Measurements from ENCODE around the gene INTS3. TPM values are rescaled to one million over a fixed set of nuclear protein-coding genes. Genes with fewer than 3 reads are reported as not detected.

INTS3 gene
- total and polyA plus RNA-seq, 9 of the 15 experiments (the other 6 are each of a cell fraction or from before 2014, with no cell fraction given) = 6.3 to 24.1 (median 14.3) TPM

DNA sequence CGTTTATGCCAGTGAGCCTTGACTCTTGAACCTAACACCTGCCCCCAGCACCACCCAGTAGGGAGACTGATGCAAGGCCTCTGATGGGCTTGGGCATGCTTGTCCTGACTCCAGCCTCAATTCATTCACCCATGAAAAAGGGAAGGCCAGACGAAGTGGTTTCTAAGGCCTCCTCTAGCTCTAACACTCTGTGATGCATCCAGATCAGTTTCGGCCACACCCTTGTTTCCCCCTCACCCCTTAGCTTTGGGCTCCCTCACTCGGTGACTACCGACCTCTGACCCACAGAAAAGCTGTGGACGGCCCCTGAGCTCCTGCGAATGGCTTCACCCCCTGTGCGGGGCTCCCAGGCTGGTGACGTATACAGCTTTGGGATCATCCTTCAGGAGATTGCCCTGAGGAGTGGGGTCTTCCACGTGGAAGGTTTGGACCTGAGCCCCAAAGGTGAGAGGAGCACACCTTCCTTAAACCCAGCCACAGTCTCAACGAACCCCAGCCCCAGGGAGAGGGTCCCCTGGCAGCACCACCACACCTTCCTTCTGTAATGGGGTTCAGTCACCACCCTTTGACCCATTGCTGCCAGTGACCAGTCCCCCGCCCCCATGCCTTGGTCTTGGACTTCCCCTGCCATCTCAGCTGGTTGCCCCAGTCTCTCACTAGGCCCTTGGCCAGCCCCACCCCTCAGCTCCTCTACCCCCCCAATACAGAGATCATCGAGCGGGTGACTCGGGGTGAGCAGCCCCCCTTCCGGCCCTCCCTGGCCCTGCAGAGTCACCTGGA, 40.3 kb upstream of the INTS3 start:
- Histone ChIP-seq H3K4me1 (replicated peaks in 1 of 2; ENCODE audit: control insufficient read depth in 2 of 2, insufficient read depth in 2 of 2, low read length in 2 of 2) (peaks cover 3 to 23% of the 10 kb centered on the region in 2 experiments; a peak in 4 of 5 replicates), H3K9me1 (ENCODE audit: control insufficient read depth, insufficient read depth, low read length) (peaks cover 3% of the 10 kb centered on the region), H3K27ac (ENCODE audit: extremely low read depth, low read depth, low read length) (no peak overlapping the region), H2AFZ (ENCODE audit: low read depth, low read length) (no peak overlapping the region), H3K9ac (ENCODE audit: insufficient read depth in 1 of 2, low read depth in 2 of 2, low read length in 2 of 2) (peak overlapping the region in 1 of 2 experiments; percentile 65; a peak in 1 of 4 replicates), H3K4me2 (ENCODE audit: insufficient read depth, low read length) (no peak overlapping the region), H3K9me3 (replicated peaks; ENCODE audit: control insufficient read depth, insufficient read depth, low read depth, low read length) (no peaks in the 10 kb centered on the region), H3K36me3 (ENCODE audit: control insufficient read depth, insufficient read depth, low read length) (no peaks in the 10 kb centered on the region), H3K79me2 (ENCODE audit: control insufficient read depth, insufficient read depth, low read length) (no peaks in the 10 kb centered on the region), H3K4me3 (no peak overlapping the region), H4K20me1 (replicated peaks; ENCODE audit: control insufficient read depth, insufficient read depth, low read length) (no peaks in the 10 kb centered on the region), H3K27me3 (ENCODE audit: control insufficient read depth in 2 of 2, insufficient read depth in 2 of 2, low read length in 2 of 2) (peaks cover 0 to 18% of the 10 kb centered on the region in 2 experiments; a peak in 1 of 5 replicates)
- ATAC-seq (no peak), DNase-seq (ENCODE audit: extremely low read depth in 1 of 4, low spot score in 3 of 4) (no peak), FAIRE-seq (no peak)
- ChIA-PET POLR2A (interaction anchor here (1.4 to 1.9 kb wide), 2 partner anchors 10 to 11 kb away, joined by 4 to 6 read pairs; no protein-coding TSS in a partner anchor), CTCF (ENCODE audit: low intra/inter-chr PET ratio) (interaction anchor here (0.5 kb wide), 1 partner anchor 302 kb away, joined by 3 read pairs; no protein-coding TSS in a partner anchor)
- WGBS (ENCODE audit: insufficient coverage, low coverage, missing lambda C conversion rate) = 41% methylated on average over 12 of the region's 16 CpGs
- intact Hi-C loops (cut with micrococcal nuclease) (no loop called here), in situ Hi-C loops (cut with MboI) (no loop called here)
- BruUV-seq (replicated peaks) = no TSS peak
- TF ChIP-seq ZNF165 (CRISPR knock-in tag; IDR thresholded peaks at IDR 0.05; ENCODE audit: borderline replicate concordance) (no peak), FOXJ3 (CRISPR knock-in tag; IDR thresholded peaks at IDR 0.05) (no peak), BRD9 (IDR thresholded peaks at IDR 0.05; ENCODE audit: low read depth, partially characterized antibody) (no peak), BRF1 (IDR thresholded peaks at IDR 0.05; ENCODE audit: borderline replicate concordance, extremely low read depth, insufficient read length) (no peak), CXXC5 (CRISPR knock-in tag; IDR thresholded peaks at IDR 0.05) (no peak), PML (IDR thresholded peaks at IDR 0.05; ENCODE audit: low read length) (no peak), ZZZ3 (IDR thresholded peaks at IDR 0.05) (no peak), NR1H2 (CRISPR knock-in tag; IDR thresholded peaks at IDR 0.05) (no peak), CC2D1A (IDR thresholded peaks at IDR 0.05) (no peak), ZNF316 (IDR thresholded peaks at IDR 0.05) (no peak), ZNF778 (CRISPR knock-in tag; IDR thresholded peaks at IDR 0.05) (no peak), PTBP1 (IDR thresholded peaks at IDR 0.05; ENCODE audit: low read depth, low read length) (no peak)
- TF ChIP-seq, protein P1, sequence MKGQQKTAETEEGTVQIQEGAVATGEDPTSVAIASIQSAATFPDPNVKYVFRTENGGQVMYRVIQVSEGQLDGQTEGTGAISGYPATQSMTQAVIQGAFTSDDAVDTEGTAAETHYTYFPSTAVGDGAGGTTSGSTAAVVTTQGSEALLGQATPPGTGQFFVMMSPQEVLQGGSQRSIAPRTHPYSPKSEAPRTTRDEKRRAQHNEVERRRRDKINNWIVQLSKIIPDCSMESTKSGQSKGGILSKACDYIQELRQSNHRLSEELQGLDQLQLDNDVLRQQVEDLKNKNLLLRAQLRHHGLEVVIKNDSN (CRISPR knock-in tag; IDR thresholded peaks at IDR 0.05) = no peak
- TF ChIP-seq, protein P2, sequence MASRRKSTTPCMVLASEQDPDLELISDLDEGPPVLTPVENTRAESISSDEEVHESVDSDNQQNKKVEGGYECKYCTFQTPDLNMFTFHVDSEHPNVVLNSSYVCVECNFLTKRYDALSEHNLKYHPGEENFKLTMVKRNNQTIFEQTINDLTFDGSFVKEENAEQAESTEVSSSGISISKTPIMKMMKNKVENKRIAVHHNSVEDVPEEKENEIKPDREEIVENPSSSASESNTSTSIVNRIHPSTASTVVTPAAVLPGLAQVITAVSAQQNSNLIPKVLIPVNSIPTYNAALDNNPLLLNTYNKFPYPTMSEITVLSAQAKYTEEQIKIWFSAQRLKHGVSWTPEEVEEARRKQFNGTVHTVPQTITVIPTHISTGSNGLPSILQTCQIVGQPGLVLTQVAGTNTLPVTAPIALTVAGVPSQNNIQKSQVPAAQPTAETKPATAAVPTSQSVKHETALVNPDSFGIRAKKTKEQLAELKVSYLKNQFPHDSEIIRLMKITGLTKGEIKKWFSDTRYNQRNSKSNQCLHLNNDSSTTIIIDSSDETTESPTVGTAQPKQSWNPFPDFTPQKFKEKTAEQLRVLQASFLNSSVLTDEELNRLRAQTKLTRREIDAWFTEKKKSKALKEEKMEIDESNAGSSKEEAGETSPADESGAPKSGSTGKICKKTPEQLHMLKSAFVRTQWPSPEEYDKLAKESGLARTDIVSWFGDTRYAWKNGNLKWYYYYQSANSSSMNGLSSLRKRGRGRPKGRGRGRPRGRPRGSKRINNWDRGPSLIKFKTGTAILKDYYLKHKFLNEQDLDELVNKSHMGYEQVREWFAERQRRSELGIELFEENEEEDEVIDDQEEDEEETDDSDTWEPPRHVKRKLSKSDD (conservative IDR thresholded peaks at IDR 0.05; ENCODE audit: low read length) = no peak
- TF ChIP-seq, protein P3, sequence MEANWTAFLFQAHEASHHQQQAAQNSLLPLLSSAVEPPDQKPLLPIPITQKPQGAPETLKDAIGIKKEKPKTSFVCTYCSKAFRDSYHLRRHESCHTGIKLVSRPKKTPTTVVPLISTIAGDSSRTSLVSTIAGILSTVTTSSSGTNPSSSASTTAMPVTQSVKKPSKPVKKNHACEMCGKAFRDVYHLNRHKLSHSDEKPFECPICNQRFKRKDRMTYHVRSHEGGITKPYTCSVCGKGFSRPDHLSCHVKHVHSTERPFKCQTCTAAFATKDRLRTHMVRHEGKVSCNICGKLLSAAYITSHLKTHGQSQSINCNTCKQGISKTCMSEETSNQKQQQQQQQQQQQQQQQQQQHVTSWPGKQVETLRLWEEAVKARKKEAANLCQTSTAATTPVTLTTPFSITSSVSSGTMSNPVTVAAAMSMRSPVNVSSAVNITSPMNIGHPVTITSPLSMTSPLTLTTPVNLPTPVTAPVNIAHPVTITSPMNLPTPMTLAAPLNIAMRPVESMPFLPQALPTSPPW (CRISPR knock-in tag; IDR thresholded peaks at IDR 0.05) = no peak
- TF ChIP-seq, protein P4, sequence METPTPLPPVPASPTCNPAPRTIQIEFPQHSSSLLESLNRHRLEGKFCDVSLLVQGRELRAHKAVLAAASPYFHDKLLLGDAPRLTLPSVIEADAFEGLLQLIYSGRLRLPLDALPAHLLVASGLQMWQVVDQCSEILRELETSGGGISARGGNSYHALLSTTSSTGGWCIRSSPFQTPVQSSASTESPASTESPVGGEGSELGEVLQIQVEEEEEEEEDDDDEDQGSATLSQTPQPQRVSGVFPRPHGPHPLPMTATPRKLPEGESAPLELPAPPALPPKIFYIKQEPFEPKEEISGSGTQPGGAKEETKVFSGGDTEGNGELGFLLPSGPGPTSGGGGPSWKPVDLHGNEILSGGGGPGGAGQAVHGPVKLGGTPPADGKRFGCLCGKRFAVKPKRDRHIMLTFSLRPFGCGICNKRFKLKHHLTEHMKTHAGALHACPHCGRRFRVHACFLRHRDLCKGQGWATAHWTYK (CRISPR knock-in tag; IDR thresholded peaks at IDR 0.05) = no peak

Data from K562 (cell line).